ENCODE results near the gene BCAS3. TPM values are rescaled to one million over a fixed set of nuclear protein-coding genes. Genes with fewer than 3 reads are reported as not detected.

Gene BCAS3
- polyA plus RNA-seq, 3 donors: 10.3 to 19.1 (median 14.7) TPM

DNA sequence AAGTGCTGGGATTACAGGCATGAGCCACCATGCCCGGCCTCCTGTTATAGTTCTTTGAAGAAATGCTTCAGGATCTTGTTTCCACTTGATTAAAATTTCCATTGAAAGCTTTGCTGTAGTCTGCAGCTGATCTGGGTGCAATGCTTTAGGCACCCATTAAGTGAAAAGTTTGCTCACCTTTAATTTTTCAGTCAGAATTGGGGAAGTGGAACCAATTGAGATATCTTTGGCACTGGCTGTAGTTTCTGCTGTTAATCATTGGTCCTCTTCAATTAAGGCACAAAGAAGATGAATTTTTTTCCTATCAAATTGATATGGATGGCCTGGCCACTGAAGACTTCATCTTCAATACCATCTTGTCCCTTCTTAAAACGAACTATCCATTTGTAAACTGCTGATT, 385.9 kb downstream of the BCAS3 start:
- 100% methylated on average over 2 of the region's 2 CpGs for WGBS (ENCODE audit: insufficient coverage)

DNA sequence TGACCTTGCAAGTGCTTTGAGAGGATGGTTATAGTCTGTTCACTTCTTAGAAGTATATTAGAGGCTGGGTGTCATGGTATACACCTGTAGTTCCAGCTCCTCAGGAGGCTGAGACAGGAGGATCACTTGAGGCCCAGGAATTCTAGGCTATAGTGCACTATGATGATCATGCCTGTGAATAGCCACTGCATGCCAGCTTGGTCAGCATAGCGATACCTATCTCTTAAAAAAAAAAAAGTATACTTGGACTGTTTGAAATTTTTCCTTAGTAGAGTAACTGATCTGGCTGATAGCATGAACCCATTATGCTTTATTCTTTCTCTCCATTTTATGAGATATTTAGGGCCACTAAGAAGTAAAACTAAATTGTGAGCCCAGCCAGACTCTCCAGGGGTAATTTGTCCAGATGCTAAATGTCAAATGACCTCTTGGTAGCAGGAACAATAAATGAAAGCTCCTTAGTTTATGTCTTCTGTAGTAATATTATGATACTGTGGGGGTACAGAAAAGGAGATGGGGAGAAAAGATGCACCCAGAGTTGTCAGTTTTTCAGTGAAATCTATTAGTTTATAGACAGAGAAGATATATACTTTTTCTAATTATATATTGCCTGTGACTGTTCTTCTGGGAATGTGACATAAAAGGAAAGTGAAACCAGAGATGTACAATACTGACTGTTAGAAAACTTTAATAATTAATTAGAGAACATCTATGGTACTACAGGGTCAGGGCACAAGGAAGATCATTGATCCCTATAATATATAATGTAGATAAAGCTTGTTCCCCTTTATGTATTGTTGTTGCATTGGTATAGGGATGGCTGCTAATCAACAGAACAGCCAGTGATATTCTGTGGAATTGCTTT, 386.7 kb downstream of the BCAS3 start:
- Histone ChIP-seq H3K9me3 (replicated peaks in 1 of 2; ENCODE audit: control insufficient read depth in 1 of 2, insufficient read depth in 1 of 2, low read length in 2 of 2) (no peaks in the 10 kb centered on the region), H4K20me1 (ENCODE audit: insufficient read depth, low read length) (no peaks in the 10 kb centered on the region), H3K27ac (ENCODE audit: low read depth in 1 of 2, low read length in 2 of 2) (no peak overlapping the region), H2AFZ (ENCODE audit: insufficient read depth, low read depth, low read length, poor library complexity, severe bottlenecking) (no peak overlapping the region), H3K27me3 (ENCODE audit: control insufficient read depth in 2 of 2, insufficient read depth in 2 of 2, low read length in 2 of 2) (no peaks in the 10 kb centered on the region), H3K9ac (ENCODE audit: insufficient read depth, low read length, poor library complexity, severe bottlenecking) (no peak overlapping the region), H3K4me1 (ENCODE audit: control insufficient read depth in 1 of 2, insufficient read depth in 2 of 2, low read length in 2 of 2) (no peaks in the 10 kb centered on the region), H3K36me3 (replicated peaks in 1 of 2; ENCODE audit: control insufficient read depth in 1 of 2, insufficient read depth in 2 of 2, low read length in 2 of 2) (no peaks in the 10 kb centered on the region), H3K79me2 (ENCODE audit: insufficient read depth, low read length) (no peaks in the 10 kb centered on the region), H3K4me3 (replicated peaks in 1 of 3; ENCODE audit: low read depth in 2 of 3, low read length in 3 of 3) (no peak overlapping the region), H3K4me2 (replicated peaks; ENCODE audit: extremely low read depth, low read length, poor library complexity, severe bottlenecking) (no peak overlapping the region)
- Mint-ChIP-seq H3K27me3 (ENCODE audit: low read depth in 3 of 3) (peaks cover 0 to 2% (median 0%) of the 10 kb centered on the region in 3 donors), H3K36me3 (peaks cover 0 to 6% of the 10 kb centered on the region in 2 donors), H3K4me1 (peaks cover 2% of the 10 kb centered on the region), H3K4me3 (no peak overlapping the region), H3K27ac (no peak overlapping the region), H3K9me3 (peaks cover 0 to 4% (median 2%) of the 10 kb centered on the region in 7 donors)
- TF ChIP-seq, protein P1, sequence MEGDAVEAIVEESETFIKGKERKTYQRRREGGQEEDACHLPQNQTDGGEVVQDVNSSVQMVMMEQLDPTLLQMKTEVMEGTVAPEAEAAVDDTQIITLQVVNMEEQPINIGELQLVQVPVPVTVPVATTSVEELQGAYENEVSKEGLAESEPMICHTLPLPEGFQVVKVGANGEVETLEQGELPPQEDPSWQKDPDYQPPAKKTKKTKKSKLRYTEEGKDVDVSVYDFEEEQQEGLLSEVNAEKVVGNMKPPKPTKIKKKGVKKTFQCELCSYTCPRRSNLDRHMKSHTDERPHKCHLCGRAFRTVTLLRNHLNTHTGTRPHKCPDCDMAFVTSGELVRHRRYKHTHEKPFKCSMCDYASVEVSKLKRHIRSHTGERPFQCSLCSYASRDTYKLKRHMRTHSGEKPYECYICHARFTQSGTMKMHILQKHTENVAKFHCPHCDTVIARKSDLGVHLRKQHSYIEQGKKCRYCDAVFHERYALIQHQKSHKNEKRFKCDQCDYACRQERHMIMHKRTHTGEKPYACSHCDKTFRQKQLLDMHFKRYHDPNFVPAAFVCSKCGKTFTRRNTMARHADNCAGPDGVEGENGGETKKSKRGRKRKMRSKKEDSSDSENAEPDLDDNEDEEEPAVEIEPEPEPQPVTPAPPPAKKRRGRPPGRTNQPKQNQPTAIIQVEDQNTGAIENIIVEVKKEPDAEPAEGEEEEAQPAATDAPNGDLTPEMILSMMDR (IDR thresholded peaks at IDR 0.05): no peak
- intact Hi-C loops (cut with micrococcal nuclease): no loop called here
- WGBS (ENCODE audit: insufficient coverage): no CpG with 5 or more reads among the region's 1 CpG
- no peak for DNase-seq

More for the DNA sequence above, 385.9 kb downstream of the BCAS3 start:
- Histone ChIP-seq H3K27me3 (ENCODE audit: control insufficient read depth in 2 of 2, insufficient read depth in 2 of 2, low read length in 2 of 2) (no peaks in the 10 kb centered on the region), H3K27ac (ENCODE audit: low read depth in 1 of 2, low read length in 2 of 2) (no peak overlapping the region), H3K79me2 (ENCODE audit: insufficient read depth, low read length) (no peaks in the 10 kb centered on the region), H3K4me3 (replicated peaks in 1 of 3; ENCODE audit: low read depth in 2 of 3, low read length in 3 of 3) (no peak overlapping the region), H3K4me1 (ENCODE audit: control insufficient read depth in 1 of 2, insufficient read depth in 2 of 2, low read length in 2 of 2) (no peaks in the 10 kb centered on the region), H4K20me1 (ENCODE audit: insufficient read depth, low read length) (no peaks in the 10 kb centered on the region), H3K9ac (ENCODE audit: insufficient read depth, low read length, poor library complexity, severe bottlenecking) (no peak overlapping the region), H2AFZ (ENCODE audit: insufficient read depth, low read depth, low read length, poor library complexity, severe bottlenecking) (no peak overlapping the region), H3K9me3 (replicated peaks in 1 of 2; ENCODE audit: control insufficient read depth in 1 of 2, insufficient read depth in 1 of 2, low read length in 2 of 2) (no peaks in the 10 kb centered on the region), H3K4me2 (replicated peaks; ENCODE audit: extremely low read depth, low read length, poor library complexity, severe bottlenecking) (no peak overlapping the region), H3K36me3 (replicated peaks in 1 of 2; ENCODE audit: control insufficient read depth in 1 of 2, insufficient read depth in 2 of 2, low read length in 2 of 2) (no peaks in the 10 kb centered on the region)
- intact Hi-C loops (cut with micrococcal nuclease): no loop called here
- no peak for DNase-seq
- H3K27me3 Mint-ChIP-seq (ENCODE audit: low read depth in 3 of 3): peaks cover 0 to 2% (median 0%) of the 10 kb centered on the region in 3 donors
- H3K27ac Mint-ChIP-seq: no peak overlapping the region
- H3K4me3 Mint-ChIP-seq: no peak overlapping the region
- peaks cover 2% of the 10 kb centered on the region for H3K4me1 Mint-ChIP-seq
- H3K9me3 Mint-ChIP-seq: peaks cover 0 to 4% (median 2%) of the 10 kb centered on the region in 7 donors
- peaks cover 0 to 6% of the 10 kb centered on the region in 2 donors for H3K36me3 Mint-ChIP-seq
- TF ChIP-seq, protein P1 (IDR thresholded peaks at IDR 0.05): no peak

Measured in CD14-positive monocyte (primary cell).